GM23338 (cell line): ENCODE measurements around the gene TMEM116. TPM values are rescaled to one million over a fixed set of nuclear protein-coding genes. Genes with fewer than 3 reads are reported as not detected.

Source experiments
- ATAC-seq: fragments of 200-7000 bp; cut with Tn5 transposase; 3 replicates; pipeline ENCODE4 v1.9.1; 2020
- DNase-seq: peaks from one replicate; pipeline ENCODE4 v3.0.0-alpha.2; 2015; ENCODE audit warnings: low spot score
- H2AFZ ChIP-seq: fragments of 200-600 bp; sonication (generic); 2 replicates; pipeline ENCODE4 v1.8.0; 2016; ENCODE audit warnings: antibody characterized with exemption, mild to moderate bottlenecking, moderate library complexity
- H3F3A ChIP-seq: fragments of 200-600 bp; sonication (generic); replicated peaks from 2 replicates; pipeline ENCODE4 v1.8.0; 2017; ENCODE audit warnings: antibody characterized with exemption, mixed run types, low read depth
- H3K27ac ChIP-seq: fragments of 200-600 bp; sonication (generic); 2 replicates; pipeline ENCODE4 v1.6.1; 2016; ENCODE audit warnings: low read depth
- H3K27me3 ChIP-seq: fragments of 200-600 bp; sonication (generic); 2 replicates; pipeline ENCODE4 v1.8.0; 2016; ENCODE audit warnings: mild to moderate bottlenecking, mixed run types, moderate library complexity; ENCODE audit not compliant: insufficient read depth
- H3K36me3 ChIP-seq: fragments of 200-600 bp; sonication (generic); 2 replicates; pipeline ENCODE4 v1.8.0; 2016; ENCODE audit warnings: mild to moderate bottlenecking; ENCODE audit not compliant: insufficient read depth
- H3K4me1 ChIP-seq: fragments of 200-600 bp; sonication (generic); 2 replicates; pipeline ENCODE4 v1.8.0; 2016; ENCODE audit warnings: mild to moderate bottlenecking, moderate library complexity; ENCODE audit not compliant: insufficient read depth
- H3K4me2 ChIP-seq: fragments of 200-600 bp; sonication (generic); 2 replicates; pipeline ENCODE4 v1.7.1; 2017; ENCODE audit warnings: mixed run types
- H3K4me3 ChIP-seq: fragments of 200-600 bp; sonication (generic); 2 replicates; pipeline ENCODE4 v1.6.1; 2016; ENCODE audit warnings: mixed run types
- H3K79me2 ChIP-seq: fragments of 200-600 bp; sonication (generic); replicated peaks from 2 replicates; pipeline ENCODE4 v1.8.0; 2017; ENCODE audit warnings: mild to moderate bottlenecking; ENCODE audit not compliant: insufficient read depth
- H3K9me2 ChIP-seq: fragments of 200-600 bp; sonication (generic); 2 replicates; pipeline ENCODE4 v1.8.0; 2017; ENCODE audit not compliant: insufficient read depth
- H4K20me1 ChIP-seq: fragments of 200-600 bp; sonication (generic); replicated peaks from 2 replicates; pipeline ENCODE4 v1.8.0; 2017; ENCODE audit warnings: mild to moderate bottlenecking; ENCODE audit not compliant: insufficient read depth
- H3K27ac Mint-ChIP-seq: 2 replicates; pipeline ENCODE4 v1.8.0; 2020; ENCODE audit warnings: inconsistent platforms, mild to moderate bottlenecking, moderate library complexity, mixed read lengths
- H3K27me3 Mint-ChIP-seq: 3 replicates; pipeline ENCODE4 v1.8.0; 2022; ENCODE audit warnings: low read depth, mild to moderate bottlenecking, moderate library complexity, mixed read lengths, inconsistent platforms; ENCODE audit not compliant: insufficient read depth, poor library complexity
- H3K36me3 Mint-ChIP-seq: 3 replicates; pipeline ENCODE4 v1.8.0; 2021; ENCODE audit warnings: low read depth, mild to moderate bottlenecking, inconsistent platforms, moderate library complexity, mixed read lengths
- H3K4me1 Mint-ChIP-seq: 3 replicates; pipeline ENCODE4 v1.8.0; 2020; ENCODE audit warnings: mild to moderate bottlenecking, inconsistent platforms, mixed read lengths
- H3K4me3 Mint-ChIP-seq: 3 replicates; pipeline ENCODE4 v1.8.0; 2021; ENCODE audit warnings: moderate library complexity, mild to moderate bottlenecking, inconsistent platforms, mixed read lengths
- H3K9me3 Mint-ChIP-seq: 3 replicates; pipeline ENCODE4 v1.8.0; 2020; ENCODE audit warnings: moderate library complexity, mild to moderate bottlenecking, inconsistent platforms, mixed read lengths
- CREB1 ChIP-seq: fragments of 250-450 bp; sonication (Bioruptor Pico); IDR thresholded peaks from 2 replicates; pipeline ENCODE4 v1.5.0; 2020; ENCODE audit warnings: low read depth, mild to moderate bottlenecking, moderate library complexity
- EZH2phosphoT487 ChIP-seq: fragments of 200-600 bp; sonication (generic); IDR thresholded peaks from one replicate; pipeline ENCODE4 v1.8.1; 2018; ENCODE audit warnings: antibody characterized with exemption; ENCODE audit not compliant: unreplicated experiment
- JUNB ChIP-seq: IDR thresholded peaks from one replicate; pipeline ENCODE4 v1.6.1; 2016; ENCODE audit warnings: antibody characterized with exemption; ENCODE audit not compliant: unreplicated experiment
- NANOG ChIP-seq: IDR thresholded peaks from 2 replicates; pipeline ENCODE4 v1.6.1; 2016; ENCODE audit warnings: antibody characterized with exemption, borderline replicate concordance
- POLR2AphosphoS5 ChIP-seq: IDR thresholded peaks from 2 replicates; pipeline ENCODE4 v1.6.1; 2016; ENCODE audit warnings: antibody characterized with exemption, low read depth
- ZNF331 ChIP-seq: fragments of 250-450 bp; sonication (Bioruptor Pico); IDR thresholded peaks from 2 replicates; pipeline ENCODE4 v1.5.0; 2020; ENCODE audit warnings: low read depth, mild to moderate bottlenecking, moderate library complexity
- polyA plus RNA-seq: library from polyadenylated mRNA; unstranded; fragments of >200 nt; fragmentation: Nextera tagmentation; extraction: Ambion mirVana; gene quantifications from 2 replicates; pipeline ENCODE4 v1.2.1, GENCODE V29; 2016
- total RNA-seq: library from RNA; depleted of rRNA; stranded (reverse); fragments of >200 nt; shearing (Covaris generic); gene quantifications from 2 replicates; pipeline ENCODE4 v1.2.3, GENCODE V29; 2014
- TF ChIP-seq, protein P1 (sequence below), 2 experiments: fragments of 200-600 bp in 1 of 2; sonication (generic) in 1 of 2; conservative IDR thresholded peaks; 2 replicates each; pipeline versions ENCODE4 v1.5.1 to v1.6.1; 2016 to 2017; ENCODE audit warnings: antibody characterized with exemption in 2 of 2, low read depth in 2 of 2, mild to moderate bottlenecking in 2 of 2, moderate library complexity in 1 of 2
- TF ChIP-seq, protein P2 (sequence below): IDR thresholded peaks from one replicate; pipeline ENCODE4 v1.6.1; 2018; ENCODE audit warnings: antibody characterized with exemption; ENCODE audit not compliant: unreplicated experiment
- TF ChIP-seq, protein P3 (sequence below): IDR thresholded peaks from 2 replicates; pipeline ENCODE4 v1.6.1; 2016; ENCODE audit warnings: antibody characterized with exemption

TMEM116 gene
- total and polyA plus RNA-seq, 2 experiments from 2014 or later, result 8.0 to 10.4 TPM

DNA sequence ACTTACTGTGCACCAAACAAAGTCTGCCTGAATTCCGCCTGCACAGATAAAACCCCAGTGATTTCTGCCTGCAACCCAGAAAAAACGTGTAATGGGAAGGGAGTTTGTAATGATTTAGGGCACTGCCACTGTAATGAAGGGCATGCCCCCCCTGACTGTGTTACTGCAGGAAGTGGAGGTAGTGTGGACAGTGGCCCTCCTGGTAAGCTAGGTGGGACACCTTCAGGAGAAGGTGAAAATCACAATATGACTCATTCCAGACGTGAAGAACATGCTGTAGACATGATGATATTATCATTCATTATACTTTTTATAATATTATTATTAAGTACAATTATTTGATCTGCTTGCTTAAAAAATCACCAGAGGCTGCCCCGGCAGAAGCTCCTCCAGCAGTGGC is 111.8 kb downstream of the TMEM116 start:
- ATAC-seq, result no peak
- peaks cover 2% of the 10 kb centered on the region; the same call in 1 of the 3 replicates for H3K4me1 Mint-ChIP-seq
- H3K27me3 ChIP-seq, result no peaks in the 10 kb centered on the region
- no peak for DNase-seq
- no peak overlapping the region for H3K4me2 ChIP-seq
- H3K36me3 Mint-ChIP-seq, result peaks cover 51% of the 10 kb centered on the region
- H3K27ac Mint-ChIP-seq, result no peak overlapping the region
- H3K27ac ChIP-seq, result no peak overlapping the region; the same call in 1 of the 2 replicates
- H4K20me1 ChIP-seq, result no peaks in the 10 kb centered on the region
- 0 out of 2 replicates have a peak, but pooled peaks cover 8% of the 10 kb centered on the region for H3F3A ChIP-seq
- peaks cover 4% of the 10 kb centered on the region; the same call in 1 of the 2 replicates for H3K36me3 ChIP-seq
- no peaks in the 10 kb centered on the region for H3K79me2 ChIP-seq
- no peak overlapping the region for H3K4me3 Mint-ChIP-seq
- TF ChIP-seq, protein P1, sequence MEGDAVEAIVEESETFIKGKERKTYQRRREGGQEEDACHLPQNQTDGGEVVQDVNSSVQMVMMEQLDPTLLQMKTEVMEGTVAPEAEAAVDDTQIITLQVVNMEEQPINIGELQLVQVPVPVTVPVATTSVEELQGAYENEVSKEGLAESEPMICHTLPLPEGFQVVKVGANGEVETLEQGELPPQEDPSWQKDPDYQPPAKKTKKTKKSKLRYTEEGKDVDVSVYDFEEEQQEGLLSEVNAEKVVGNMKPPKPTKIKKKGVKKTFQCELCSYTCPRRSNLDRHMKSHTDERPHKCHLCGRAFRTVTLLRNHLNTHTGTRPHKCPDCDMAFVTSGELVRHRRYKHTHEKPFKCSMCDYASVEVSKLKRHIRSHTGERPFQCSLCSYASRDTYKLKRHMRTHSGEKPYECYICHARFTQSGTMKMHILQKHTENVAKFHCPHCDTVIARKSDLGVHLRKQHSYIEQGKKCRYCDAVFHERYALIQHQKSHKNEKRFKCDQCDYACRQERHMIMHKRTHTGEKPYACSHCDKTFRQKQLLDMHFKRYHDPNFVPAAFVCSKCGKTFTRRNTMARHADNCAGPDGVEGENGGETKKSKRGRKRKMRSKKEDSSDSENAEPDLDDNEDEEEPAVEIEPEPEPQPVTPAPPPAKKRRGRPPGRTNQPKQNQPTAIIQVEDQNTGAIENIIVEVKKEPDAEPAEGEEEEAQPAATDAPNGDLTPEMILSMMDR (conservative IDR thresholded peaks at IDR 0.05; ENCODE audit: low read depth in 2 of 2), result peak in 1 of 2 experiments; percentile 28; a peak in 2 of 4 replicates
- TF ChIP-seq, protein P2, sequence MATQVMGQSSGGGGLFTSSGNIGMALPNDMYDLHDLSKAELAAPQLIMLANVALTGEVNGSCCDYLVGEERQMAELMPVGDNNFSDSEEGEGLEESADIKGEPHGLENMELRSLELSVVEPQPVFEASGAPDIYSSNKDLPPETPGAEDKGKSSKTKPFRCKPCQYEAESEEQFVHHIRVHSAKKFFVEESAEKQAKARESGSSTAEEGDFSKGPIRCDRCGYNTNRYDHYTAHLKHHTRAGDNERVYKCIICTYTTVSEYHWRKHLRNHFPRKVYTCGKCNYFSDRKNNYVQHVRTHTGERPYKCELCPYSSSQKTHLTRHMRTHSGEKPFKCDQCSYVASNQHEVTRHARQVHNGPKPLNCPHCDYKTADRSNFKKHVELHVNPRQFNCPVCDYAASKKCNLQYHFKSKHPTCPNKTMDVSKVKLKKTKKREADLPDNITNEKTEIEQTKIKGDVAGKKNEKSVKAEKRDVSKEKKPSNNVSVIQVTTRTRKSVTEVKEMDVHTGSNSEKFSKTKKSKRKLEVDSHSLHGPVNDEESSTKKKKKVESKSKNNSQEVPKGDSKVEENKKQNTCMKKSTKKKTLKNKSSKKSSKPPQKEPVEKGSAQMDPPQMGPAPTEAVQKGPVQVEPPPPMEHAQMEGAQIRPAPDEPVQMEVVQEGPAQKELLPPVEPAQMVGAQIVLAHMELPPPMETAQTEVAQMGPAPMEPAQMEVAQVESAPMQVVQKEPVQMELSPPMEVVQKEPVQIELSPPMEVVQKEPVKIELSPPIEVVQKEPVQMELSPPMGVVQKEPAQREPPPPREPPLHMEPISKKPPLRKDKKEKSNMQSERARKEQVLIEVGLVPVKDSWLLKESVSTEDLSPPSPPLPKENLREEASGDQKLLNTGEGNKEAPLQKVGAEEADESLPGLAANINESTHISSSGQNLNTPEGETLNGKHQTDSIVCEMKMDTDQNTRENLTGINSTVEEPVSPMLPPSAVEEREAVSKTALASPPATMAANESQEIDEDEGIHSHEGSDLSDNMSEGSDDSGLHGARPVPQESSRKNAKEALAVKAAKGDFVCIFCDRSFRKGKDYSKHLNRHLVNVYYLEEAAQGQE, result no peak
- no peak overlapping the region for H2AFZ ChIP-seq
- no peak overlapping the region for H3K4me3 ChIP-seq
- H3K9me3 Mint-ChIP-seq, result peaks cover 8% of the 10 kb centered on the region; the same call in 2 of the 3 replicates
- H3K27me3 Mint-ChIP-seq, result peaks cover 7% of the 10 kb centered on the region
- no peaks in the 10 kb centered on the region for H3K4me1 ChIP-seq
- H3K9me2 ChIP-seq, result peaks cover 8% of the 10 kb centered on the region; the same call in 1 of the 2 replicates

DNA sequence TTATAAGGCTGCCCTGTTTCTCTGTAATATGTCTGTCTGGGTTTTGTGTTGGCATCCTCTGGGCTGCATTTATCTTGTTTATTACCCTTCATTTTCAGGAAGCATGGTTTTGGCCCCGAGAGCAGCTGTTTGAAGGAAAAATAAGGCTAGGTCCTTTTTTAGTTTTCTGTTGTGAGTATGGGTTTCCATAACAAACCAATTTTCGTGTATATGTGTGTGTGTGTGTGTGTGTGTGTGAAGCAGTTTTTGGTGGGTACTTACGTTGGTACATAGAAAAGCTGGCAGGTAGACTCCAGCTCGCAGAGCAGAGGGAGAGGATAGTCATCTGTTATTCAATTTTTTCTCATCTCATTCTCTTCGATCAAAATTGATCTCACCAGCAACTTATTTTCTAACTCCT is 118.4 kb downstream of the TMEM116 start:
- Histone ChIP-seq H3F3A (0 out of 2 replicates have a peak, but pooled peaks cover 14% of the 10 kb centered on the region), H2AFZ (no peak overlapping the region), H3K27me3 (no peaks in the 10 kb centered on the region), H3K4me3 (no peak overlapping the region), H3K4me2 (no peak overlapping the region), H3K4me1 (no peaks in the 10 kb centered on the region), H3K9me2 (peaks cover 6% of the 10 kb centered on the region; the same call in 1 of the 2 replicates), H4K20me1 (0 out of 2 replicates have a peak, but pooled peaks cover 3% of the 10 kb centered on the region), H3K27ac (no peak overlapping the region), H3K79me2 (no peaks in the 10 kb centered on the region), H3K36me3 (peaks cover 34% of the 10 kb centered on the region)
- peaks cover 8% of the 10 kb centered on the region for H3K27me3 Mint-ChIP-seq
- peak overlapping the region; percentile 18 for H3K27ac Mint-ChIP-seq
- no peak overlapping the region for H3K4me3 Mint-ChIP-seq
- TF ChIP-seq, protein P2, result no peak
- no peak for TF ChIP-seq EZH2phosphoT487
- TF ChIP-seq NANOG, result no peak
- TF ChIP-seq JUNB, result no peak
- TF ChIP-seq, protein P3, sequence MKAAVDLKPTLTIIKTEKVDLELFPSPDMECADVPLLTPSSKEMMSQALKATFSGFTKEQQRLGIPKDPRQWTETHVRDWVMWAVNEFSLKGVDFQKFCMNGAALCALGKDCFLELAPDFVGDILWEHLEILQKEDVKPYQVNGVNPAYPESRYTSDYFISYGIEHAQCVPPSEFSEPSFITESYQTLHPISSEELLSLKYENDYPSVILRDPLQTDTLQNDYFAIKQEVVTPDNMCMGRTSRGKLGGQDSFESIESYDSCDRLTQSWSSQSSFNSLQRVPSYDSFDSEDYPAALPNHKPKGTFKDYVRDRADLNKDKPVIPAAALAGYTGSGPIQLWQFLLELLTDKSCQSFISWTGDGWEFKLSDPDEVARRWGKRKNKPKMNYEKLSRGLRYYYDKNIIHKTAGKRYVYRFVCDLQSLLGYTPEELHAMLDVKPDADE, result no peak
- TF ChIP-seq, protein P1 (conservative IDR thresholded peaks at IDR 0.05; ENCODE audit: low read depth in 2 of 2), result no peak
- no peak for TF ChIP-seq CREB1
- no peak for TF ChIP-seq POLR2AphosphoS5
- TF ChIP-seq ZNF331 (CRISPR knock-in tag), result no peak
- DNase-seq (no peak), ATAC-seq (no peak)
- H3K36me3 Mint-ChIP-seq, result peaks cover 82% of the 10 kb centered on the region
- H3K4me1 Mint-ChIP-seq, result no peaks in the 10 kb centered on the region; the same call in 2 of the 3 replicates
- H3K9me3 Mint-ChIP-seq, result 0 out of 3 replicates have a peak, but pooled peaks cover under 1% of the 10 kb centered on the region
